ENCODE data around the gene WDR12.
"Not testable (repeated sequence)": the region's sequence is repeated elsewhere in the genome, so short reads cannot be mapped to it uniquely, and the experiment has no call there.

Gene WDR12

GRCh38 chr2:202911512-202912341 lies at the start of gene WDR12, which contains the start of gene CARF:
Gene WDR12 (minus strand): TSS chr2:202911673. CDS start chr2:202911476, 197 bp downstream.
Gene CARF (plus strand): TSS chr2:202912275. CDS start chr2:202941903, 29,628 bp downstream.
- peak; percentile 92 for DNase-seq (ENCODE audit: low spot score)
- TF ChIP-seq CTCF (IDR thresholded peaks at IDR 0.05; ENCODE audit: extremely low read depth, missing control alignments), result no peak

- DNase-seq (ENCODE audit: low spot score), result no peak
- TF ChIP-seq CTCF (IDR thresholded peaks at IDR 0.05; ENCODE audit: extremely low read depth, missing control alignments), result no peak
These were observed 49.1 kb upstream of the WDR12 start for GRCh38 chr2:202960524-202960923.

GRCh38 chr2:202950592-202950991 lies 39.1 kb upstream of the WDR12 start:
- no peak for TF ChIP-seq CTCF (IDR thresholded peaks at IDR 0.05; ENCODE audit: extremely low read depth, missing control alignments)
- DNase-seq (ENCODE audit: low spot score), result no peak

- not testable (repeated sequence) for DNase-seq (ENCODE audit: low spot score)
These were observed 37.9 kb upstream of the WDR12 start for GRCh38 chr2:202949333-202949732.

- TF ChIP-seq CTCF (IDR thresholded peaks at IDR 0.05; ENCODE audit: extremely low read depth, missing control alignments), result no peak
- DNase-seq (ENCODE audit: low spot score), result no peak
These were observed 34.0 kb upstream of the WDR12 start for GRCh38 chr2:202945497-202945896.

- no peak for TF ChIP-seq CTCF (IDR thresholded peaks at IDR 0.05; ENCODE audit: extremely low read depth, missing control alignments)
- DNase-seq (ENCODE audit: low spot score), result no peak
These were observed 33.3 kb upstream of the WDR12 start for GRCh38 chr2:202944816-202945215.

- no peak for TF ChIP-seq CTCF (IDR thresholded peaks at IDR 0.05; ENCODE audit: extremely low read depth, missing control alignments)
- no peak for DNase-seq (ENCODE audit: low spot score)
These were observed 32.9 kb upstream of the WDR12 start for GRCh38 chr2:202944408-202944807.

GRCh38 chr2:202941771-202942170 lies 30.3 kb upstream of the WDR12 start:
- TF ChIP-seq CTCF (IDR thresholded peaks at IDR 0.05; ENCODE audit: extremely low read depth, missing control alignments), result no peak
- DNase-seq (ENCODE audit: low spot score), result no peak

All from GM20000 (cell line).